HEK293 (cell line): Measurements from ENCODE around the gene NSG1.

Experiments
- CTCF ChIA-PET: fragments of 350-600 bp; formaldehyde crosslinking; extraction: SDS; loops from one replicate; lab custom pipeline; 2021; ENCODE audit warnings: antibody characterized with exemption; lab: Yijun Ruan, JAX
- POLR2A ChIA-PET: fragments of 300-600 bp; formaldehyde crosslinking; extraction: SDS; loops from one replicate; lab custom pipeline; 2020; ENCODE audit warnings: antibody characterized with exemption, inconsistent platforms; lab: Yijun Ruan, JAX
- H3K27ac ChIP-seq: fragments of 200-500 bp; sonication (Bioruptor generic); 2 replicates; pipeline ENCODE4 v1.5.1; 2014; ENCODE audit warnings: low read depth, low read length, control low read depth, inconsistent platforms; ENCODE audit errors: extremely low read depth
- H3K36me3 ChIP-seq, 2 experiments: fragments of 200-500 bp in 1 of 2; sonication (Bioruptor generic) in 1 of 2; 1 replicate in 1 of 2; 2 replicates in 1 of 2; pipeline ENCODE4 v1.5.1; 2014 to 2017; ENCODE audit warnings: inconsistent platforms in 2 of 2, low read length in 2 of 2; ENCODE audit not compliant: control insufficient read depth in 2 of 2, insufficient read depth in 1 of 2
- H3K4me1 ChIP-seq: fragments of 200-500 bp; sonication (Bioruptor generic); 2 replicates; pipeline ENCODE4 v1.5.1; 2014; ENCODE audit warnings: mild to moderate bottlenecking, low read length, inconsistent platforms; ENCODE audit not compliant: control insufficient read depth, insufficient read depth
- H3K4me3 ChIP-seq: 2 replicates; pipeline ENCODE4 v1.5.1; 2011; ENCODE audit warnings: low read depth, mild to moderate bottlenecking, control low read depth, low read length, moderate library complexity
- H3K9me3 ChIP-seq: fragments of 200-500 bp; sonication (Bioruptor generic); 2 replicates; pipeline ENCODE4 v1.5.1; 2014; ENCODE audit warnings: low read depth, low read length, inconsistent platforms; ENCODE audit not compliant: control insufficient read depth, insufficient read depth
- GLI2 ChIP-seq: fragments of 450-650 bp; formaldehyde crosslinking; IDR thresholded peaks from 2 replicates; pipeline ENCODE4; 2017; ENCODE audit warnings: missing biosample characterization, missing genetic modification characterization, low read depth, borderline replicate concordance
- HOXC10 ChIP-seq: sonication (generic); formaldehyde crosslinking; IDR thresholded peaks from 2 replicates; pipeline ENCODE4 v1.8.1; 2023; ENCODE audit warnings: mild to moderate bottlenecking, missing genetic modification reagents
- PBX3 ChIP-seq: sonication (generic); formaldehyde crosslinking; IDR thresholded peaks from 2 replicates; pipeline ENCODE4 v1.8.1; 2022; ENCODE audit warnings: mild to moderate bottlenecking, moderate library complexity, missing genetic modification reagents
- PRDM2 ChIP-seq: fragments of 450-650 bp; formaldehyde crosslinking; IDR thresholded peaks from 2 replicates; pipeline ENCODE4 v1.5.1; 2016; ENCODE audit warnings: missing biosample characterization, missing genetic modification characterization, borderline replicate concordance
- SETDB1 ChIP-seq: IDR thresholded peaks from one replicate; pipeline ENCODE4 v1.6.1; 2017; ENCODE audit warnings: mild to moderate bottlenecking, low read length, moderate library complexity, mixed read lengths; ENCODE audit not compliant: insufficient read length
- ZBTB26 ChIP-seq: fragments of 450-650 bp; formaldehyde crosslinking; optimal IDR thresholded peaks from 2 replicates; pipeline ENCODE3; 2016; ENCODE audit warnings: missing biosample characterization, mild to moderate bottlenecking, missing genetic modification characterization
- ZBTB49 ChIP-seq: fragments of 450-650 bp; formaldehyde crosslinking; IDR thresholded peaks from 2 replicates; pipeline ENCODE4 v1.5.1; 2016; ENCODE audit warnings: missing biosample characterization, missing genetic modification characterization, low read depth
- ZBTB6 ChIP-seq: fragments of 450-650 bp; formaldehyde crosslinking; IDR thresholded peaks from 2 replicates; pipeline ENCODE4 v1.5.1; 2017; ENCODE audit warnings: missing biosample characterization, missing genetic modification characterization
- ZIC2 ChIP-seq: fragments of 450-650 bp; formaldehyde crosslinking; IDR thresholded peaks from 2 replicates; pipeline ENCODE4 v1.5.1; 2016; ENCODE audit warnings: missing biosample characterization, missing genetic modification characterization
- ZNF223 ChIP-seq: fragments of 450-650 bp; formaldehyde crosslinking; IDR thresholded peaks from 2 replicates; pipeline ENCODE4 v1.5.1; 2016; ENCODE audit warnings: missing biosample characterization, missing genetic modification characterization
- ZNF324 ChIP-seq: fragments of 450-650 bp; formaldehyde crosslinking; IDR thresholded peaks from 2 replicates; pipeline ENCODE4 v1.5.1; 2016; ENCODE audit warnings: missing biosample characterization, missing genetic modification characterization
- ZNF394 ChIP-seq: fragments of 450-650 bp; formaldehyde crosslinking; IDR thresholded peaks from 2 replicates; pipeline ENCODE4 v1.5.1; 2016; ENCODE audit warnings: missing biosample characterization, missing genetic modification characterization, mild to moderate bottlenecking, moderate library complexity, borderline replicate concordance
- ZNF610 ChIP-seq: fragments of 450-650 bp; formaldehyde crosslinking; IDR thresholded peaks from 2 replicates; pipeline ENCODE4 v1.5.1; 2016; ENCODE audit warnings: missing biosample characterization, missing genetic modification characterization, borderline replicate concordance
- ZNF645 ChIP-seq: fragments of 450-650 bp; formaldehyde crosslinking; IDR thresholded peaks from 2 replicates; pipeline ENCODE4; 2016; ENCODE audit warnings: missing biosample characterization, missing genetic modification characterization
- ZSCAN18 ChIP-seq: fragments of 450-650 bp; formaldehyde crosslinking; IDR thresholded peaks from 2 replicates; pipeline ENCODE4 v1.5.1; 2016; ENCODE audit warnings: missing biosample characterization, missing genetic modification characterization

Gene NSG1

GRCh38 chr4:4343038-4343437 is 43.9 kb upstream of the NSG1 start:
- POLR2A ChIA-PET, result no interaction called here

More at GRCh38 chr4:4343038-4343437, 43.9 kb upstream of the NSG1 start:
- Histone ChIP-seq H3K9me3 (no peaks in the 10 kb centered on the region), H3K27ac (no peak overlapping the region), H3K4me1 (no peaks in the 10 kb centered on the region), H3K4me3 (no peak overlapping the region), H3K36me3 (no peaks in the 10 kb centered on the region)
- CTCF ChIA-PET, result interaction anchor here (1.2 to 1.4 kb wide), 2 partner anchors 83 to 160 kb away, joined by 3 read pairs; no protein-coding TSS in a partner anchor
- TF ChIP-seq ZNF610, result no peak
- no peak for TF ChIP-seq ZNF324 (tag by site-specific recombination)
- no peak for TF ChIP-seq ZBTB6 (tag by site-specific recombination)
- no peak for TF ChIP-seq PRDM2 (tag by site-specific recombination)
- TF ChIP-seq ZNF223 (tag by site-specific recombination), result no peak
- TF ChIP-seq ZSCAN18 (tag by site-specific recombination), result no peak
- no peak for TF ChIP-seq ZBTB49 (tag by site-specific recombination)
- TF ChIP-seq ZBTB26 (tag by site-specific recombination), result no peak
- TF ChIP-seq ZNF645 (tag by site-specific recombination), result no peak
- no peak for TF ChIP-seq ZNF394 (tag by site-specific recombination)
- no peak for TF ChIP-seq GLI2 (tag by site-specific recombination)
- TF ChIP-seq PBX3 (CRISPR knock-in tag), result no peak
- no peak for TF ChIP-seq ZIC2
- TF ChIP-seq SETDB1, result no peak
- TF ChIP-seq HOXC10 (CRISPR knock-in tag), result no peak
